GM10266 (cell line): ENCODE data around the gene FCER1G.

Experiments used
- DNase-seq: peaks from one replicate; pipeline ENCODE4 v3.0.0; 2012; ENCODE audit errors: extremely low spot score
- TF ChIP-seq, protein P1 (sequence below): IDR thresholded peaks from 2 replicates; pipeline ENCODE4 v1.5.1; 2012; ENCODE audit warnings: mild to moderate bottlenecking, low read depth; ENCODE audit not compliant: control insufficient read depth, insufficient read depth; ENCODE audit errors: missing control alignments

The FCER1G gene

DNA sequence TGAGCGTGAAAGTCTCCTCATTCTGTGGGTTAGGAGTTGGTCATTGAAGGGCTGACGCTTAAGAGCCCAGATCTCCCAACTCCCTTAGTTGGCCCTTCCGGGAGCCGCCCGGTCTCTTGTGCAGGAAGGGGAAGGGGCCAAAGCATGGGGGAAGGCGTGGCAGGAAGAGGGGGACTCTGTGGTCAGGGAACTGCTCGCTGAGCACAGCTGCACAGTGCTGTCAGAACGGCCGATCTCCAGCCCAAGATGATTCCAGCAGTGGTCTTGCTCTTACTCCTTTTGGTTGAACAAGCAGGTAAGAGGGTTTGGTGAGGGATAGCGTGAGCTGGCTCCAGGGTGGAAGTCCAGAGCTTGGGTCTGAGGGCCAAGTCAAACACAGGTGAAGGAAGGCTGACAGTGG, at the start of gene FCER1G:
TSS of gene FCER1G (plus strand) at position 220 of the 400 bp plus-strand sequence. CDS start at position 247, 27 bp downstream.
- no peak for DNase-seq
- TF ChIP-seq, protein P1, sequence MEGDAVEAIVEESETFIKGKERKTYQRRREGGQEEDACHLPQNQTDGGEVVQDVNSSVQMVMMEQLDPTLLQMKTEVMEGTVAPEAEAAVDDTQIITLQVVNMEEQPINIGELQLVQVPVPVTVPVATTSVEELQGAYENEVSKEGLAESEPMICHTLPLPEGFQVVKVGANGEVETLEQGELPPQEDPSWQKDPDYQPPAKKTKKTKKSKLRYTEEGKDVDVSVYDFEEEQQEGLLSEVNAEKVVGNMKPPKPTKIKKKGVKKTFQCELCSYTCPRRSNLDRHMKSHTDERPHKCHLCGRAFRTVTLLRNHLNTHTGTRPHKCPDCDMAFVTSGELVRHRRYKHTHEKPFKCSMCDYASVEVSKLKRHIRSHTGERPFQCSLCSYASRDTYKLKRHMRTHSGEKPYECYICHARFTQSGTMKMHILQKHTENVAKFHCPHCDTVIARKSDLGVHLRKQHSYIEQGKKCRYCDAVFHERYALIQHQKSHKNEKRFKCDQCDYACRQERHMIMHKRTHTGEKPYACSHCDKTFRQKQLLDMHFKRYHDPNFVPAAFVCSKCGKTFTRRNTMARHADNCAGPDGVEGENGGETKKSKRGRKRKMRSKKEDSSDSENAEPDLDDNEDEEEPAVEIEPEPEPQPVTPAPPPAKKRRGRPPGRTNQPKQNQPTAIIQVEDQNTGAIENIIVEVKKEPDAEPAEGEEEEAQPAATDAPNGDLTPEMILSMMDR = no peak

DNA sequence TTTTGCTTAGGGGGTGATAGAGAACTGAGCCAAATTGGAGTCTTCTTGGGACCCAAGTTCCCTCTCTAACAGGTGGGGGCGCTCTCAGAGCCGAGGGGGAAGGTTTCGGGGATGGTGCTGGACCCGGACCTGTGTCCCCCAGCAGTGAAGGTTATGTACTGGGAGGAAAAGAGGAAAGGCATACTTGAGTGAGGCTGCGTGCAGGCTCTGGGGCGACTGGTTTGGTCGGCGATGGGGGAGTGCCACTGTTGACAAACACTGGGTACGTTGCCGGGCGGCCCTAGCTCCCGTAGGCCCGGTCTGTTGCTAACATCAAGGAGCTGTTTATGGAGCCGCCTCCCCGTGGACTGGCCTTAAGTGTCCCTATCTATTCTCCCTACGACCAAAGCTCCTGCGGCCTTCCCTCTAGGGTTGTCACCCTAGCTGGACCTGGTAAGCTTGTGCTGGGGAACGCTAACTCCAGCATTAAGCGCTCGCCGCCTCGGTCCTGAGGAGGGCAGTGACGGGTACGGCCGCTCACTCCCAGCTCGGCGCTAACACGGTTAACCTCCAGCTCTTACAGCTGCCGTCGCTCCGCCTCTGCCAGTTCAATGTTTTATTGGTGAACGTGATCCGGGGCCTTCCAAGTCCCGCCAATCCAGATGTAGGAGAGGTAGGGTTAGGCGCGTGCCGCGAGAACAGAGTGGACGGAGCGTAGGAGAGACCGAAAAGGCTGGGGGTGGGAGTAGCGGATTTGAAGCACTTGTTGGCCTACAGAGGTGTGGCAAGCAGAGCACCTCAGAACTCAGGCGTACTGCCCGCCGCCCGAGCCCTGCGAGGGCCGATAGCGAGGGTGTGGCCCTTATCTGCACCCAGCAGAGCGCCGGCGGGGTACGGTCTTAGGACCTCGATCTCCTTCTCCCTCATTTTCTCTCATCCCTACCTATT, 49.1 kb upstream of the FCER1G start, which contains the start of gene PPOX:
TSS of gene PPOX (plus strand) at position 685 of the 927 bp plus-strand sequence. CDS start 422 bp downstream, outside the sequence.
- TF ChIP-seq, protein P1 = peak; percentile 44
- peak; percentile 89 for DNase-seq

DNA sequence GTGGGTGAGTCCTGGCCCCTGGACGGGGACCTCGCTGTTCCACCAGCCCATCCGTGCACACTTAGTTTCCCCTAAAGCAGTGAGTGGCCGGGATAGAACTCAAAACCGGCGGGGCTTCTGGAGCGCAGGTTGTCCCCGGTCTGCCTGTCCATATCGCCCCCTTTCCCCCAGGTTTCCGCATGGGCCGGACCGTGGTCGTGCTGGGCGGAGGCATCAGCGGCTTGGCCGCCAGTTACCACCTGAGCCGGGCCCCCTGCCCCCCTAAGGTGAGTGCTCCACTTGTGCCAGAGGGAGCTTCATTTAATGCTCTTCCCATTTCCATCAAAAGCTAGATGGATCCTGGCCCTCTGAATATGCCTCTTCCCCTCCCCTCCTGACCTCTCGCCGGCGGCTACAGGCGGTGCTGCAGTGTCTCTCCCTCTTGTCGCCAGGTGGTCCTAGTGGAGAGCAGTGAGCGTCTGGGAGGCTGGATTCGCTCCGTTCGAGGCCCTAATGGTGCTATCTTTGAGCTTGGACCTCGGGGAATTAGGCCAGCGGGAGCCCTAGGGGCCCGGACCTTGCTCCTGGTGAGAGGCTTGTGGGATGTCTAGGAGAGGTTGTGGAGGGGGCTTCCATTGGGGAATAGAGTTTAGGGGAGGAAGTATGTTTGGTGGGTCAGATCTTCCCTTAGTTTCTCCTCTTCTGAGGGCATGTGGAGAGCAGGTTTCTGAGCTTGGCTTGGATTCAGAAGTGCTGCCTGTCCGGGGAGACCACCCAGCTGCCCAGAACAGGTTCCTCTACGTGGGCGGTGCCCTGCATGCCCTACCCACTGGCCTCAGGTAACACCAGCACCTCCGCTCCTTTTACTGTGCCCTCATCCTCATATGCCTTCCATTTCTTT, 48.2 kb upstream of the FCER1G start:
- no peak for DNase-seq
- TF ChIP-seq, protein P1 = no peak

DNA sequence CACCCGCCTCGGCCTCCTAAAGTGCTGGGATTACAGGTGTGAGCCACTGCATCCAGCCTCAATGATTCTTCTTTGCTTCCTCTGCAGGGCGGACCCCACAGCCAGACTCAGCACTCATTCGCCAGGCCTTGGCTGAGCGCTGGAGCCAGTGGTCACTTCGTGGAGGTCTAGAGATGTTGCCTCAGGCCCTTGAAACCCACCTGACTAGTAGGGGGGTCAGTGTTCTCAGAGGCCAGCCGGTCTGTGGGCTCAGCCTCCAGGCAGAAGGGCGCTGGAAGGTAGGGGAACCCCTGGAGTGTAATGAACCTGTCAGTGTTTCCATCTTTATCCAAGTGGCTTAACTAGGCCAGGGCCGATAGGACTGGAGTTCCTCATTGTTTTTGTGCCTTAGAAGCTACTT, 46.2 kb upstream of the FCER1G start:
- TF ChIP-seq, protein P1 = no peak

DNA sequence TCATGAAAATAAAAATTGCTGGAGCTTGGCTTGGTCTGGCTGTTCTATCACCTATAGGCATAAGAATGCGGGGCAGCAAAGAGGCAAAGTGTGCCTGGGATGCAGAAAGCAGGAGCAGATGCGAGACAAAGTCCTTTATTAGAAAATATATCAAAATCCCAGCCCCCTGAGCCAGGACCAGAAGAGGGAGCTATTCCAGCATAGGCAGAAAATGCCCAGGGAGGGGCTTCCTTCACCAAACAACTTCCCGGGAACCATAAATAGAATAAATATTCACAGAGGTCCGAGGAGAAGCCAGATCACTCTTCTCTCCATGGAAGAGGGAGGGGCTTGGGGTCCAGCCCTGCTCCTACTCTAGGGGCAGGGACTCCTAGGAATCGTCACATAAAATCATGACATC, 43.9 kb upstream of the FCER1G start:
- no peak for DNase-seq

More for the DNA sequence above, 46.2 kb upstream of the FCER1G start:
- no peak for DNase-seq

DNA sequence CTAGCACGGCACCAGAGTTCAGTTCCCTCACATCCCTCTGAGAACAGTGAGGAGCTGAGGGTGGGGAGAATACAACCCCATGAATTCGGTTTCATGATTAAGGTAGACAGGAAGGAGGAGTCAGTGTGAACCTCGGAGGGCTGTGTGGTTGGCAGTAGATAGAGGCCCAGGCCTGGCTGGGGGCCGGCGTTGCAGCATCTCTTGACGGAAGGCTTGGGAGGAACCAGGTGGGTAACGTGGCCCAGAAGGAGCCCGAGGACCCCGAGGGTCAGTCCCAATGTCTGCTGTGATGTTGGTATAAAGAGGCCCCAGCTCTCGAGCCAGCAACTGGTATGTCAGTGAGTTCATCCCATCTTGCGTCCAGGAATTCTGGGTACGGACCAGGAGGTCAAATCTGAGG, 43.4 kb upstream of the FCER1G start:
- DNase-seq = no peak
- TF ChIP-seq, protein P1 = no peak

More for the DNA sequence above, 43.9 kb upstream of the FCER1G start:
- TF ChIP-seq, protein P1 = no peak

DNA sequence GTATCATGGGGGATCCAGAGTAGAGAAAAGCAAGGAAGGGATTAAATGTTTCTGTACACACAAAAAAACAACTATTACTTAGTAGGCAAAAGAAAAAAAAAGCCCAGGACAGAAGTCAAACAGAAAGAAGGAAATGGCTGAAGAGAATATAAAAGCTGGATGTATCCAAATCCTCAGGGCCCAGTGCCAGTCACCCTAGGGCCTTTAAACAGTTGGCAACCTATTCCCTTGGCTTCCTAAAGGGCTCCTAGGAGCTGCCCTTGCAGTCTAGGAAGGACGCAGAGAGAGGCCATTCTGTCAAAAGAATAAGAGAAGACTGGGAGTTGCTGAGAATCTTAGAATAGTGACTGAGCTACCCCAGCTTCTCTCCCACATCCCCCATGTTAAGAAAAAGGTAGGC, 42.7 kb upstream of the FCER1G start:
- TF ChIP-seq, protein P1 = no peak
- DNase-seq = no peak
